22Rv1 (cell line): ENCODE data around the gene SUPT3H.

Experiments used
- H3K27ac ChIP-seq: fragments of 450-650 bp; 2 replicates; pipeline ENCODE4 v1.5.1; 2017
- ZFX ChIP-seq: fragments of 450-650 bp; IDR thresholded peaks from 2 replicates; pipeline ENCODE4 v1.6.1; 2017; ENCODE audit warnings: antibody characterized with exemption, borderline replicate concordance
- TF ChIP-seq, protein P1 (sequence below): fragments of 450-650 bp; IDR thresholded peaks from 2 replicates; pipeline ENCODE4 v1.5.1; 2017; ENCODE audit warnings: mild to moderate bottlenecking

Gene SUPT3H

DNA sequence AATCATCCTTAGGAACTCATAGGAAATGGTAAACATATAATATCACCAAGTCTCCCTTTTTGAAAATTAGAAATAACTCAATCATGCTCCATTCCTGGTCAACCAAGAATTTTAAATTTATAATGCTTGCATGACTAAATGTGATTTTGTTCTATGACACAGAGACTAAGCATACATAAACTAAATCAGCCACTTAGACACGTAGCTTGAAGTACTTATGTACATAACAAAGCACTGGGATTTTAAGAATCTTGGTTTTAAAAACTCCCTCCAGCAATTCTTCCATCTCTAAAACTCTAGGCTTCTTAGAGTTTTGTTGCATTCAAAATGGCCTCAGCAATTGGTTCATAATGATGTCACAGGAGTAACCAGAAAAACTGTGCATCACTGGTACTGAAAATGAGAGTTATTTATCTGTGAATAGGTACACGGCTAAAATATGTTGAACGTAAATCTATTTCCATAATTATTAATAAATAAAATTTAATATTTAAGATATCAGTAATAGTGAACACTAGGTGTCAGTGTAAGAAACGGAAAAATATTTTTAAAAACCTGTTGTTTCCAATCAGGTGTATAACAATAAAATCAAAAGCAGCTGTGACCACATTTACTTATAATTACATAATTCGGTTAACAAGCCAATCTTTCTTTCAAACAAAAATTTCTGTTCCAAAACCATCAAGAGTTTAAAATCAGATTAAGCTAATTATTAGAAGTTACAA is 291.2 kb downstream of the SUPT3H start:
- no peak overlapping the region for H3K27ac ChIP-seq
- TF ChIP-seq ZFX = no peak
- TF ChIP-seq, protein P1, sequence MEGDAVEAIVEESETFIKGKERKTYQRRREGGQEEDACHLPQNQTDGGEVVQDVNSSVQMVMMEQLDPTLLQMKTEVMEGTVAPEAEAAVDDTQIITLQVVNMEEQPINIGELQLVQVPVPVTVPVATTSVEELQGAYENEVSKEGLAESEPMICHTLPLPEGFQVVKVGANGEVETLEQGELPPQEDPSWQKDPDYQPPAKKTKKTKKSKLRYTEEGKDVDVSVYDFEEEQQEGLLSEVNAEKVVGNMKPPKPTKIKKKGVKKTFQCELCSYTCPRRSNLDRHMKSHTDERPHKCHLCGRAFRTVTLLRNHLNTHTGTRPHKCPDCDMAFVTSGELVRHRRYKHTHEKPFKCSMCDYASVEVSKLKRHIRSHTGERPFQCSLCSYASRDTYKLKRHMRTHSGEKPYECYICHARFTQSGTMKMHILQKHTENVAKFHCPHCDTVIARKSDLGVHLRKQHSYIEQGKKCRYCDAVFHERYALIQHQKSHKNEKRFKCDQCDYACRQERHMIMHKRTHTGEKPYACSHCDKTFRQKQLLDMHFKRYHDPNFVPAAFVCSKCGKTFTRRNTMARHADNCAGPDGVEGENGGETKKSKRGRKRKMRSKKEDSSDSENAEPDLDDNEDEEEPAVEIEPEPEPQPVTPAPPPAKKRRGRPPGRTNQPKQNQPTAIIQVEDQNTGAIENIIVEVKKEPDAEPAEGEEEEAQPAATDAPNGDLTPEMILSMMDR = no peak

DNA sequence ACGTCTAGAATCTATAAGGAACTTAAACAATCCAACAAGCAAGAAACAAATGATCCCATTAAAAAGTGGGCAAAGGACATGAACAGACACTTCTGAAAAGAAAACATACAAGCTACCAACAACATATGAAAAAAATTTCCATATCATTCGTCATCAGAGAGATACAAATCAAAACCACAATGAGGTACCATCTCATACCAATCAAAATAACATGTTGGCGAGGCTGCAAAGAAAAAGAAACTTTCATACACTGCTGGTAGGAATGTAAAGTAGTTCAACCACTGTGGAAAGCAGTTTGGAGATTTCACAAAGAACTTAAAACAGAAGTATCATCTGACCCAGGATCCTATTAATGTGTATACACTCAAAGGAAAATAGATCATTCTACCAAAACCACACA is 293.5 kb downstream of the SUPT3H start:
- no peak overlapping the region for H3K27ac ChIP-seq
- TF ChIP-seq, protein P1 = no peak
- TF ChIP-seq ZFX = no peak

DNA sequence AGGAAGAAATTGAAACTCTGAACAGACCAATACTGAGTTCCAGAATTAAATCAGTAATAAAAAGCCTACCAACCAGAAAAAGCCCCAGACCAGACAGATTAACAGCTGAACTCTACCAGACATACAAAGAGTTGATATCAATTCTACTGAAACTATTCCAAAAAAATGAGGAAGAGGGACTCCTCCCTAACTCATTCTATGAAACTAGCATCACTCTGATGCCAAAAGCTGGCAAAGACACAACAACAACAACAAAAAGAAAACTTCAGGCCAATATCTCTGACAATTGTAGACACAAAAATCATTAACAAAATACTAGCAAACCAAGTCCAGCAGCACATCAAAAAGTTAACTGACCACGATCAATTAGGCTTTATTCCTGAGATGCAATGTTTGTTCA is 295.6 kb downstream of the SUPT3H start:
- TF ChIP-seq, protein P1 = no peak
- TF ChIP-seq ZFX = no peak
- no peak overlapping the region for H3K27ac ChIP-seq

DNA sequence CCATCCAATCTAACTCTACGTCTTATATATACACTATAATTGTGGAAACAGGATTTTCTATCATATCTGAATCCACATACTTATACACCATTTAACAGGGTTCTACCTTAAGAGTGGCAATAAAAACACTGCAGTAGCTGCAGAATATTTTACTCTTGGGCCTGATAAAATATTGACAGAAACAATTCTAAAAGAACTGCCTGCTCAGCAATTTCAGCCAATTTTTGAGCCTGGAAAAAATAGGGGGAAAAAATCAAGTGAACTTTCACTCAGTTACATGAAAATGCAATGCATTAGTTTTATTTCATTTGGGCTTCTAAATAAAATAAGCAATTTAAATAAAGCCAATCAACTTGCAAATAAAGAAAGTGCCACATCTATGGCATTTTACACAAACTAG is 296.1 kb downstream of the SUPT3H start:
- TF ChIP-seq, protein P1 = no peak
- no peak for TF ChIP-seq ZFX
- no peak overlapping the region for H3K27ac ChIP-seq

DNA sequence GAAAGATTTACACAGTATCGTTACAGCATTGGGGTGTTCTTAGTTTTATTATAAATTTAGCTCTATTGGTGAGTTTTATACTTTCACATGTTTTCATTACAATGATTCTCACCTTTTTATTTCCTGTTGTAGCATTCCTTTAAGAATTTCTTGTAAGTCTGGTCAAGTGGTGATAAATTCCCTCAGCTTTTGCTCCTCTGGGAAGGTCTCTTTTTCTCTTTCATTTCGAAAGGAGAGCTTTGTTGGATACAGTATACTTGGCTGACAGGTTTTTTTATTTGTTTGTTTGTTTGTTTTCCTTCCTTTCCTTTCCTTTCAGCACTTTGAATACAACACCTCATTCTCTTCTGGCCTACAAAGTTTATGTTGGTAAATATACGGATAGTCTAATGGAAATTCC is 299.3 kb downstream of the SUPT3H start:
- no peak overlapping the region for H3K27ac ChIP-seq
- no peak for TF ChIP-seq ZFX
- TF ChIP-seq, protein P1 = no peak

DNA sequence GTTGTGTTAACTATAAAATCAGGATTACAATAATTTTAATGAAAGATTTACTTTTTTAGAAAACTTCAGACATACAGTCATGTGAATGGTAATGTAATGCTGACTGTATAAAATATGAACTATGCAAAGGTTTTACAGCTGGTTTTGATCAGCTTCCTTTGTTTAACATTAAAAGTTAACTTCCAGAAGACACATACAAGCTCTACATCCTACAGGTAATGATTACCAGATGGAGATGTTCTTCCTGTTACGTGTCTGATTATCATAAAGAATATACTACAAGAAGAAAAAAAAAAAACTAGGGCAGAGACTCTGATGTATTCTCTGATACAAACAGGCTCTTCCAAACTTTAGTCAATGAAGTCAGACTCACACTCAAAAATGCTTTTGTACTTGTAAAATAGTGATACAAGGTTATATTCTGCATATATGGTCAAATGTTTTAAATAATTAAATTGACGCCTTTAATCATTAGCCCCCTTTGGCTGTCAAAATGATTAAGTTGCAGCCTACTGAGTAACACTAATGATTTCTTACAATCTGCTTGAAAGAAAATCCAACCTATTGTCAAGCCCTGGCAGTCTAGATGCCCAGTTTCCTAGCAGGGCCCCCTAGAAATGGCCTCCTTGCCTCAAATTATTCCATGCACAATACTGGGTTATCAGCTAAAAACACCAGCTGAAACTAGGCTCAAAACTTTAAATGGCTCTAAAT is 301.4 kb downstream of the SUPT3H start:
- TF ChIP-seq, protein P1 = no peak
- no peak for TF ChIP-seq ZFX
- no peak overlapping the region for H3K27ac ChIP-seq

DNA sequence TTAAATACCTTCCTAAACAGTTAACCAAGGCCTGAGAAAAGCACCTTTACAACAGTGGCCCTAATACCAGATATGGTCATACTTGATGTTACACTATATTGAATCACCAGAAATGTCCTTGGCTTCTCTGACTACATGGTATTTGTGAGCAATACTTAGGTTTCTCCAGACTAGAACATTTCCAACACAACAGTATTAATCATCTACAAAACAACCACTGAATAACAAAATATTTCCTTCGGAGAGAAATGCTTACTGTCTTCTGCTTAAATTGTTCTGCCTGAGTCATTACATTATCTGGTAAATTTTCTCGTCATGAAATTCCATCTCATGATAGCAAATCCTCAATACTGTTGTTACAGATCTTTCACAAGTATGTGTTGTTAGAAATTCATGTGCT is 302.5 kb downstream of the SUPT3H start:
- H3K27ac ChIP-seq = no peak overlapping the region
- TF ChIP-seq, protein P1 = no peak
- no peak for TF ChIP-seq ZFX
